PC-9 (cell line): ENCODE data around the gene DNAJC3. TPM values are rescaled to one million over a fixed set of nuclear protein-coding genes. Genes with fewer than 3 reads are reported as not detected.
"Not testable (repeated sequence)": the region's sequence is repeated elsewhere in the genome, so short reads cannot be mapped to it uniquely, and the experiment has no call there.

Experiments used
- BruUV-seq: library from RNA; stranded (reverse); fragments of 400-500 nt; replicated peaks from 2 replicates; lab custom pipeline; 2021; lab: Mats Ljungman, UMichigan
- CTCF ChIA-PET: fragments of 300-600 bp; sonication (Branson Sonifier 250); formaldehyde crosslinking; loops from one replicate; lab custom pipeline; 2022; ENCODE audit warnings: antibody characterized with exemption; lab: Charles Lee
- POLR2A ChIA-PET: fragments of 300-600 bp; sonication (Branson Sonifier 250); formaldehyde crosslinking; loops from one replicate; lab custom pipeline; 2022; ENCODE audit warnings: antibody characterized with exemption; ENCODE audit not compliant: unreplicated experiment; lab: Charles Lee
- DNase-seq, 2 experiments: peaks; one replicate each; pipeline versions ENCODE4 v3.0.0 to v3.0.0-alpha.2; 2015 to 2022; ENCODE audit warnings: mixed read lengths in 1 of 2
- H2AFZ ChIP-seq: fragments of 200-600 bp; sonication (generic); 2 replicates; pipeline ENCODE4 v1.8.1; 2017; ENCODE audit warnings: antibody characterized with exemption
- H3F3A ChIP-seq: fragments of 200-600 bp; sonication (generic); 2 replicates; pipeline ENCODE4 v1.8.1; 2017; ENCODE audit warnings: antibody characterized with exemption, mild to moderate bottlenecking, low read depth; ENCODE audit not compliant: insufficient read depth
- H3K27ac ChIP-seq: fragments of 200-600 bp; sonication (generic); 2 replicates; pipeline ENCODE4 v1.6.1; 2016; ENCODE audit warnings: mixed run types
- H3K27me3 ChIP-seq: fragments of 200-600 bp; sonication (generic); 2 replicates; pipeline ENCODE4 v1.6.1; 2016; ENCODE audit warnings: low read depth, mixed run types; ENCODE audit not compliant: insufficient read depth
- H3K36me3 ChIP-seq: fragments of 200-600 bp; sonication (generic); 2 replicates; pipeline ENCODE4 v1.6.1; 2016; ENCODE audit warnings: low read depth, mixed run types
- H3K4me1 ChIP-seq: fragments of 200-600 bp; sonication (generic); replicated peaks from 2 replicates; pipeline ENCODE4 v1.6.1; 2016; ENCODE audit warnings: mixed run types; ENCODE audit not compliant: insufficient read depth
- H3K4me2 ChIP-seq: fragments of 200-600 bp; sonication (generic); 2 replicates; pipeline ENCODE4 v1.6.1; 2017; ENCODE audit warnings: mixed run types
- H3K4me3 ChIP-seq: fragments of 200-600 bp; sonication (generic); 2 replicates; pipeline ENCODE4 v1.6.1; 2016; ENCODE audit warnings: mixed run types
- H3K79me2 ChIP-seq: fragments of 200-600 bp; sonication (generic); 2 replicates; pipeline ENCODE4 v1.6.1; 2017; ENCODE audit warnings: low read depth, mixed run types
- H3K9me2 ChIP-seq: fragments of 200-600 bp; sonication (generic); 2 replicates; pipeline ENCODE4 v1.8.1; 2017; ENCODE audit warnings: mild to moderate bottlenecking; ENCODE audit not compliant: insufficient read depth
- H3K9me3 ChIP-seq: fragments of 200-600 bp; sonication (generic); 2 replicates; pipeline ENCODE4 v1.8.1; 2016; ENCODE audit warnings: low read depth; ENCODE audit not compliant: insufficient read depth
- H4K20me1 ChIP-seq: fragments of 200-600 bp; sonication (generic); 2 replicates; pipeline ENCODE4 v1.8.1; 2017; ENCODE audit not compliant: insufficient read depth
- EZH2 ChIP-seq: fragments of 200-600 bp; sonication (generic); IDR thresholded peaks from 2 replicates; pipeline ENCODE4 v1.8.0; 2017; ENCODE audit warnings: antibody characterized with exemption, low read depth
- intact Hi-C: fragments of 100-400 bp; cut with micrococcal nuclease; formaldehyde crosslinking; loops from one replicate; pipeline ENCODE4 v1.10.0; 2022; ENCODE audit not compliant: unreplicated experiment
- total RNA-seq: library from RNA; stranded (reverse); gene quantifications from 2 replicates; pipeline ENCODE4 v1.2.3, GENCODE V29; 2021
- TF ChIP-seq, protein P1 (sequence below): fragments of 200-600 bp; sonication (generic); conservative IDR thresholded peaks from 2 replicates; pipeline ENCODE4 v1.6.1; 2017; ENCODE audit warnings: mixed run types, antibody characterized with exemption, mild to moderate bottlenecking, moderate library complexity

The DNAJC3 gene
- total RNA-seq, 1 experiment from 2014 or later = 10.5 TPM

DNA sequence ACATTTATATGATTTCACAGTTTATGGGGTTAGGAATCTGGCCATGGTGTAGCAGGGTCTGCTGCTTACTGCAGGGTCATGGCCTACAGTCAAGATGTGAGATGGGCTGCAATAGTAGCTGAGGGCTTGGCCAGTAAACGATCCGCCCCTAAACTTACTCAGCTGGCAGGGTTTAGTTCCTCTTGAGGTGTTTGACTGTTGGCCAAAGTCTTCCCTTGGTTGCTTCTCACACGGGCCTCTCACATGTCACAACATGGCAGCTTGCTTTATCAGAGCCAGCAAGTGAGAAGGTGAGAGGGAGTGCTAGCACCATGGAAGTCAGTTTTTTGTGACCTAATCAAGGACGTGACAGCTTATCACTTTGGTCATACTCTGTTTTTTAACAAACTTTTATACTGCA is 77.1 kb downstream of the DNAJC3 start:
- Histone ChIP-seq H4K20me1 (no peaks in the 10 kb centered on the region; the same call in 1 of the 2 replicates), H3K27me3 (no peaks in the 10 kb centered on the region), H3K27ac (no peak overlapping the region), H3K9me3 (no peaks in the 10 kb centered on the region; the same call in 1 of the 2 replicates), H3F3A (no peaks in the 10 kb centered on the region), H3K4me3 (no peak overlapping the region), H3K79me2 (no peaks in the 10 kb centered on the region), H3K4me1 (0 out of 2 replicates have a peak, but pooled peaks cover 8% of the 10 kb centered on the region), H3K36me3 (no peaks in the 10 kb centered on the region), H3K9me2 (no peaks in the 10 kb centered on the region; the same call in 1 of the 2 replicates), H3K4me2 (no peak overlapping the region), H2AFZ (no peak overlapping the region)
- no TSS peak for BruUV-seq
- CTCF ChIA-PET = interaction anchor here (0.6 kb wide), 1 partner anchor 42 kb away, joined by 5 read pairs; no protein-coding TSS in a partner anchor
- intact Hi-C loops = no loop called here
- POLR2A ChIA-PET = no interaction called here
- TF ChIP-seq, protein P1, sequence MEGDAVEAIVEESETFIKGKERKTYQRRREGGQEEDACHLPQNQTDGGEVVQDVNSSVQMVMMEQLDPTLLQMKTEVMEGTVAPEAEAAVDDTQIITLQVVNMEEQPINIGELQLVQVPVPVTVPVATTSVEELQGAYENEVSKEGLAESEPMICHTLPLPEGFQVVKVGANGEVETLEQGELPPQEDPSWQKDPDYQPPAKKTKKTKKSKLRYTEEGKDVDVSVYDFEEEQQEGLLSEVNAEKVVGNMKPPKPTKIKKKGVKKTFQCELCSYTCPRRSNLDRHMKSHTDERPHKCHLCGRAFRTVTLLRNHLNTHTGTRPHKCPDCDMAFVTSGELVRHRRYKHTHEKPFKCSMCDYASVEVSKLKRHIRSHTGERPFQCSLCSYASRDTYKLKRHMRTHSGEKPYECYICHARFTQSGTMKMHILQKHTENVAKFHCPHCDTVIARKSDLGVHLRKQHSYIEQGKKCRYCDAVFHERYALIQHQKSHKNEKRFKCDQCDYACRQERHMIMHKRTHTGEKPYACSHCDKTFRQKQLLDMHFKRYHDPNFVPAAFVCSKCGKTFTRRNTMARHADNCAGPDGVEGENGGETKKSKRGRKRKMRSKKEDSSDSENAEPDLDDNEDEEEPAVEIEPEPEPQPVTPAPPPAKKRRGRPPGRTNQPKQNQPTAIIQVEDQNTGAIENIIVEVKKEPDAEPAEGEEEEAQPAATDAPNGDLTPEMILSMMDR = no peak
- no peak for TF ChIP-seq EZH2
- DNase-seq = no peak

DNA sequence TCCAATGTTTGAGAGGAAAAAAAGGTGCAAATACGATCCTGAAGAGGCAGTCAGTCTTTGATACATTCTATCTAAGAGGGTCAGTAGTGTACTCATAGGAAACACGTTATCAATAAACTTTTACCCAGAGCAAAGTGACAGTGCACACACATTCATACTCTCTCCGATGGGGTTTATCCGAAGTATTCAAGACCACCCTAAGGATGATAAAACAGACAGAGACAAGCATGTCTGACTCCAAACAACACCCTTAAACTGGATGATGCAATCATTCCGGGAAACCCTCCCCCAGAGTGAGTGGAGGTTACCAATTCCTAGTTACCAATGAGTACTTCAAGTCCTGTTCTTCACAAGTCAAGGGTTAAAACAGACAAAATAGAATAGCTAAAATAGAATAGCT is 79.1 kb downstream of the DNAJC3 start:
- DNase-seq = no peak
- Histone ChIP-seq H3K4me1 (0 out of 2 replicates have a peak, but pooled peaks cover 8% of the 10 kb centered on the region), H3K27ac (no peak overlapping the region), H3F3A (no peaks in the 10 kb centered on the region), H3K4me3 (no peak overlapping the region), H2AFZ (no peak overlapping the region), H3K4me2 (no peak overlapping the region), H3K27me3 (no peaks in the 10 kb centered on the region), H3K79me2 (no peaks in the 10 kb centered on the region), H4K20me1 (no peaks in the 10 kb centered on the region; the same call in 1 of the 2 replicates), H3K9me2 (no peaks in the 10 kb centered on the region; the same call in 1 of the 2 replicates), H3K36me3 (no peaks in the 10 kb centered on the region), H3K9me3 (no peaks in the 10 kb centered on the region; the same call in 1 of the 2 replicates)
- intact Hi-C loops = no loop called here
- TF ChIP-seq, protein P1 = no peak
- no peak for TF ChIP-seq EZH2
- no TSS peak for BruUV-seq
- CTCF ChIA-PET = no interaction called here
- POLR2A ChIA-PET = no interaction called here

DNA sequence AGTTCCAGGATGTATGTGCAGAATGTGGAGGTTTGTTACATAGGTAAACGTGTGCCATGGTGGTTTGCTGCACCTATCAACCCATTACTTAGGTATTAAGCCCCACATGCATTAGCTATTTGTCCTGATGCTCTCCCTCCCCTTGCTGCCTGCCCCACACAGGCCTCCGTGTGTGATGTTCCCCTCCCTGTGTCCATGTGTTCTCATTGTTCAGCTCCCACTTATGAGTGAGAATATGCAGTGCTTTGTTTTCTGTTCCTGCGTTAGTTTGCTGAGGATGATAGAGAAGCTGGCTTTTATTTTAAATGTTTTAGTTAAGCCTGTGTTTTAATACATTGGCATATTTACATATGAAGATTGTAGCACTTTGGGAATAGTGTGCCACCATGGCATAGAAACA is 85.7 kb downstream of the DNAJC3 start:
- H3K9me2 ChIP-seq, H3K4me3 ChIP-seq, H4K20me1 ChIP-seq, H3K79me2 ChIP-seq, BruUV-seq, H3K27ac ChIP-seq, H3K9me3 ChIP-seq, intact Hi-C loops, H3F3A ChIP-seq, H2AFZ ChIP-seq, POLR2A ChIA-PET, CTCF ChIA-PET, DNase-seq, H3K36me3 ChIP-seq, H3K4me2 ChIP-seq, H3K27me3 ChIP-seq, H3K4me1 ChIP-seq: not testable (repeated sequence)

DNA sequence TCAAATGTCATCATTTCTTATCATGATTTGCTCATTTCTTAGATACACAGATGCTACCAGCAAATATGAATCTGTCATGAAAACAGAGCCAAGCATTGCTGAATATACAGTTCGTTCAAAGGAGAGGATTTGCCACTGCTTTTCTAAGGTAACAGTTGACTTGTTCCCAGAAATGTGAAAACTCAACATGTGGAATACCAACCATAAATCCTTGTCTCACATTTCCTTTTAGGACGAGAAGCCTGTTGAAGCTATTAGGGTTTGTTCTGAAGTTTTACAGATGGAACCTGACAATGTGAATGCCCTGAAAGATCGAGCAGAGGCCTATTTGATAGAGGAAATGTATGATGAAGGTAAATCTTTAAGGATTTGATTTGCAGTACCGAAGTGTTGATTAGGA is 86.7 kb downstream of the DNAJC3 start:
- no peaks in the 10 kb centered on the region for H3K4me1 ChIP-seq
- CTCF ChIA-PET = no interaction called here
- POLR2A ChIA-PET = no interaction called here
- no peaks in the 10 kb centered on the region for H3K27me3 ChIP-seq
- H3K79me2 ChIP-seq = no peaks in the 10 kb centered on the region
- intact Hi-C loops = no loop called here
- H3K36me3 ChIP-seq = peaks cover 16% of the 10 kb centered on the region; the same call in 1 of the 2 replicates
- no peaks in the 10 kb centered on the region for H3K9me2 ChIP-seq
- BruUV-seq = no TSS peak
- no peak overlapping the region for H3K4me2 ChIP-seq
- no peak for DNase-seq
- H3K27ac ChIP-seq = no peak overlapping the region
- no peak overlapping the region for H2AFZ ChIP-seq
- no peaks in the 10 kb centered on the region; the same call in 1 of the 2 replicates for H3F3A ChIP-seq
- TF ChIP-seq, protein P1 = no peak
- no peaks in the 10 kb centered on the region for H4K20me1 ChIP-seq
- H3K9me3 ChIP-seq = no peaks in the 10 kb centered on the region
- no peak overlapping the region for H3K4me3 ChIP-seq
